Measurements from ENCODE around the gene NCAM2.

The NCAM2 gene

GRCh38 chr21:21232320-21232719 lies 234.1 kb downstream of the NCAM2 start:
- DNase-seq: peak; percentile 28

GRCh38 chr21:21233051-21233450 lies 234.8 kb downstream of the NCAM2 start:
- DNase-seq: no peak

GRCh38 chr21:21236996-21237395 lies 238.8 kb downstream of the NCAM2 start:
- DNase-seq: no peak

GRCh38 chr21:21238629-21239400 lies 240.6 kb downstream of the NCAM2 start:
- no peak for DNase-seq

- no peak for DNase-seq
Observed at GRCh38 chr21:21241391-21241790, 243.2 kb downstream of the NCAM2 start.

- no peak for DNase-seq
Observed at GRCh38 chr21:21246007-21246406, 247.8 kb downstream of the NCAM2 start.

- no peak for DNase-seq
Observed at GRCh38 chr21:21247424-21247823, 249.2 kb downstream of the NCAM2 start.

GRCh38 chr21:21262048-21262447 lies 263.8 kb downstream of the NCAM2 start:
- no peak for DNase-seq

GRCh38 chr21:21268061-21268471 lies 269.9 kb downstream of the NCAM2 start:
- DNase-seq: peak; percentile 13

GRCh38 chr21:21268885-21269284 lies 270.7 kb downstream of the NCAM2 start:
- DNase-seq: no peak

- DNase-seq: no peak
Observed at GRCh38 chr21:21279193-21279901, 281.1 kb downstream of the NCAM2 start.

- no peak for DNase-seq
Observed at GRCh38 chr21:21283810-21284209, 285.6 kb downstream of the NCAM2 start.

GRCh38 chr21:21286170-21286798 lies 288.1 kb downstream of the NCAM2 start:
- DNase-seq: no peak

- no peak for DNase-seq
Observed at GRCh38 chr21:21290751-21291150, 292.5 kb downstream of the NCAM2 start.

- no peak for DNase-seq
Observed at GRCh38 chr21:21291883-21292569, 293.8 kb downstream of the NCAM2 start.

- no peak for DNase-seq
Observed at GRCh38 chr21:21295303-21295702, 297.1 kb downstream of the NCAM2 start.

GRCh38 chr21:21297211-21297610 lies 299.0 kb downstream of the NCAM2 start:
- DNase-seq: no peak

- DNase-seq: no peak
Observed at GRCh38 chr21:21301013-21301412, 302.8 kb downstream of the NCAM2 start.

- no peak for DNase-seq
Observed at GRCh38 chr21:21309510-21309909, 311.3 kb downstream of the NCAM2 start.

- DNase-seq: no peak
Observed at GRCh38 chr21:21324297-21324696, 326.1 kb downstream of the NCAM2 start.

- no peak for DNase-seq
Observed at GRCh38 chr21:21332492-21332891, 334.3 kb downstream of the NCAM2 start.

GRCh38 chr21:21341041-21341440 lies 342.8 kb downstream of the NCAM2 start:
- DNase-seq: no peak

- DNase-seq: no peak
Observed at GRCh38 chr21:21345296-21345695, 347.1 kb downstream of the NCAM2 start.
